ENCODE results near the gene ZNF621.
"Not testable (repeated sequence)": the region's sequence is repeated elsewhere in the genome, so short reads cannot be mapped to it uniquely, and the experiment has no call there.

ZNF621 gene

GRCh38 chr3:40546816-40547215, 22.1 kb downstream of the ZNF621 start:
- DNase-seq (ENCODE audit: low read depth) = no peak

- DNase-seq (ENCODE audit: low read depth) = no peak
These were observed 25.4 kb downstream of the ZNF621 start for GRCh38 chr3:40550167-40550566.

GRCh38 chr3:40557575-40558161, 32.9 kb downstream of the ZNF621 start:
- no peak for DNase-seq (ENCODE audit: low read depth)

- not testable (repeated sequence) for DNase-seq (ENCODE audit: low read depth)
These were observed 37.7 kb downstream of the ZNF621 start for GRCh38 chr3:40562482-40562881.

GRCh38 chr3:40565629-40566028, 40.9 kb downstream of the ZNF621 start:
- DNase-seq (ENCODE audit: low read depth) = not testable (repeated sequence)

- no peak for DNase-seq (ENCODE audit: low read depth)
These were observed 41.9 kb downstream of the ZNF621 start for GRCh38 chr3:40566694-40567093.

- DNase-seq (ENCODE audit: low read depth) = no peak
These were observed 47.8 kb downstream of the ZNF621 start for GRCh38 chr3:40572588-40572987.

GRCh38 chr3:40574050-40574449, 49.3 kb downstream of the ZNF621 start:
- no peak for DNase-seq (ENCODE audit: low read depth)

GRCh38 chr3:40574661-40575060, 49.9 kb downstream of the ZNF621 start:
- no peak for DNase-seq (ENCODE audit: low read depth)

GRCh38 chr3:40576396-40576795, 51.6 kb downstream of the ZNF621 start:
- DNase-seq (ENCODE audit: low read depth) = no peak

GRCh38 chr3:40580494-40581091, 55.8 kb downstream of the ZNF621 start:
- DNase-seq (ENCODE audit: low read depth) = peak; percentile 41

- no peak for DNase-seq (ENCODE audit: low read depth)
These were observed 56.4 kb downstream of the ZNF621 start for GRCh38 chr3:40581166-40581565.

- no peak for DNase-seq (ENCODE audit: low read depth)
These were observed 57.8 kb downstream of the ZNF621 start for GRCh38 chr3:40582401-40583027.

GRCh38 chr3:40583691-40584090, 58.9 kb downstream of the ZNF621 start:
- no peak for DNase-seq (ENCODE audit: low read depth)

- peak; percentile 71 for DNase-seq (ENCODE audit: low read depth)
These were observed 59.9 kb downstream of the ZNF621 start for GRCh38 chr3:40584625-40585189.

- DNase-seq (ENCODE audit: low read depth) = no peak
These were observed 60.7 kb downstream of the ZNF621 start for GRCh38 chr3:40585381-40586016.

GRCh38 chr3:40586901-40587300, 62.1 kb downstream of the ZNF621 start:
- no peak for DNase-seq (ENCODE audit: low read depth)

- DNase-seq (ENCODE audit: low read depth) = no peak
These were observed 63.6 kb downstream of the ZNF621 start for GRCh38 chr3:40588406-40588805.

Data from activated T-cell treated with anti-CD3 and anti-CD28 coated beads for 48 hours (primary cell).